ENCODE results near the gene YY2. TPM values are rescaled to one million over a fixed set of nuclear protein-coding genes. Genes with fewer than 3 reads are reported as not detected.
"Not testable (repeated sequence)": the region's sequence is repeated elsewhere in the genome, so short reads cannot be mapped to it uniquely, and the experiment has no call there.

The YY2 gene
- total RNA-seq = 2.1 TPM

DNA sequence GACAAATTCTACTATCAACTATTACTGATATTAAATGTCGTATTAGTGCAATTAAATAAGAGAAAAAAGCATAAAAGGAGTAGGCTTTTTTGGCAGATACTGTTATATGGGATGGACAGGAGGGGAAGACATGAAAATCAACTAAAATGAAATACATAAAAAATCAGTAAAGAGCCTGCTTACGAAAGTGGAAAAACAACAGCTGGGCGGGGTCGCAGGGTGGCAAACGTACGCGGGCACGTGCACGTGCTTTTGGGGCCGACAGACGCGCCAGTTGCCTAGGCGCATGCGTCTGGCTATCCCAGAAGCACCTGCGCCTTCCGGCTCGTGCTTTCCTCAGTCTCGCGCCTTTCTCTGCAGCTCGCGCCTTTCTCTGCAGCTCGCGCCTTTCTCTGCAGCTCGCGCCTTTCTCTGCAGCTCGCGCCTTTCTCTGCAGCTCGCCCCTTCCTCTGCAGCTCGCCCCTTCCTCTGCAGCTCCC lies at the start of gene YY2:
Gene YY2 (plus strand): TSS at position 51 of the 479 bp plus-strand sequence. CDS start 498 bp downstream, outside the sequence.
- intact Hi-C loops (cut with DNase I) = no loop called here

GRCh38 chrX:21806691-21807090 lies 49.1 kb upstream of the YY2 start:
- DNase-seq (ENCODE audit: low spot score) (no peak), ATAC-seq (no peak)
- intact Hi-C loops (cut with DNase I) = no loop called here

More for the DNA sequence above, at the start of gene YY2:
- DNase-seq (ENCODE audit: low spot score) = no peak
- no peak for ATAC-seq

DNA sequence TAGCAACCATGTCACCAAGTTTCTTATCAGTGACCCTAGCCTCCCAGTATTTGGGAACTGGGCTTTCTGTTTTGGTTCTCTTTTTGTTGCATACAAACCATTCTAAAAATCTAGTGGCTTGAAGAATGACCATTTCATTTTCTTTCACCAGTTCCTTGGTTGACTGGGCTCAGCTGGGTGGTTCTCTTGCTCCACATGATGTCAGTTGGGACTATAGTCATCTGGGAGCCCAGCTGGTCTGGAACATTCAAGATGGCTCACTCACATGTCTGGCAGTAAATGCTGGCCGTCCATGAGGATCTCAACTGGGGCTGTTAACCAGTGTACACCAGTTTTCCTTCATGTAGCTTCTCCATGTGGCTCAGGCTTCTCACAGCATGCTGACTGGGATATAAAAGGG lies 44.0 kb upstream of the YY2 start:
- ATAC-seq = no peak
- DNase-seq (ENCODE audit: low spot score) = no peak
- intact Hi-C loops (cut with DNase I) = no loop called here

GRCh38 chrX:21812628-21813027 lies 43.2 kb upstream of the YY2 start:
- intact Hi-C loops (cut with DNase I) = no loop called here
- ATAC-seq (no peak), DNase-seq (ENCODE audit: low spot score) (no peak)

GRCh38 chrX:21813612-21814368 lies 42.0 kb upstream of the YY2 start:
- ATAC-seq (no peak), DNase-seq (ENCODE audit: low spot score) (no peak)
- intact Hi-C loops (cut with DNase I) = no loop called here

DNA sequence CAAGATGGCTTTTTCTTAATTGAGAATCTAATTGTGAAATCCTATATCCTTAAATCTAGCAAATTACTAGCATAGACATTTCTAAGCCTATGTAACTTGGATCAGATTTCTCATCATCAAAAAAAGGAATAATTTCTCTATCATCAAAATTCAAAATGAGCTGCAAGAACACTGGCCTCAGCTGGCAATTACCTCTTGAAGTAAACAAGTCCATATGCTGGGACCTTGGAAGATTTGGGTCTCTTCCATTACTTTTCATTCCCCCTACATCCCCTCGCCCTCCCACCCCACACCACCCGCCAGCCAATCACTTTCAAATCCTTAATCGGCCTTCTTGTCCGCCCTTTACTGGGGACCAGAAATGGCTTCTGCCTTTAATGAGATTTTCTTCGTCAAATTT lies 39.7 kb upstream of the YY2 start:
- ATAC-seq (no peak), DNase-seq (ENCODE audit: low spot score) (no peak)
- intact Hi-C loops (cut with DNase I) = no loop called here

- intact Hi-C loops (cut with DNase I) = loop anchor here (5.0 kb wide), 1 partner anchor 1288 kb away; no protein-coding TSS in a partner anchor
- not testable (repeated sequence) for ATAC-seq; DNase-seq (ENCODE audit: low spot score)
Measured at GRCh38 chrX:21820170-21820569, 35.6 kb upstream of the YY2 start.

DNA sequence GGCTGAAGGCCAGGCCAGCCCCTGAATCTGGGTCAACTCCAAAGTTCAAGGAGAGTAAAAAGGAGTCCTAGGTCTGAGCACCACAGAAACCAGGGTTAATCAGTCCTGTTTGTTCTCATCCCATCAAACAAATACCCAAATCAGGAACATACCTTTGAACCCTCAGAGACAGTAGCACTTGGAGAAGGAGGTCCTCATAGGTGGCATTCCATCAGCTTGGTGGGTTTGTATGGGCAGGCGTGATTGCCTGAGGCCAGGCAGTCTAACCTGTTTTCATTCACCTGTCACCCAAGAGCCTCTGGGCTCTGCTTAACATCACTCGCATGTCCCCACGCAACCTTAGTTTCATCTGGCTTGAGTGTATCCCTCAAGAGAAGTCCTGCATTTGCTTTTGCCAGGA lies 33.9 kb upstream of the YY2 start:
- no peak for DNase-seq (ENCODE audit: low spot score)
- intact Hi-C loops (cut with DNase I) = loop anchor here (5.0 kb wide), 1 partner anchor 1290 kb away; no protein-coding TSS in a partner anchor
- no peak for ATAC-seq

GRCh38 chrX:21831496-21831895 lies 24.3 kb upstream of the YY2 start:
- intact Hi-C loops (cut with DNase I) = no loop called here
- DNase-seq (ENCODE audit: low spot score) (no peak), ATAC-seq (no peak)

DNA sequence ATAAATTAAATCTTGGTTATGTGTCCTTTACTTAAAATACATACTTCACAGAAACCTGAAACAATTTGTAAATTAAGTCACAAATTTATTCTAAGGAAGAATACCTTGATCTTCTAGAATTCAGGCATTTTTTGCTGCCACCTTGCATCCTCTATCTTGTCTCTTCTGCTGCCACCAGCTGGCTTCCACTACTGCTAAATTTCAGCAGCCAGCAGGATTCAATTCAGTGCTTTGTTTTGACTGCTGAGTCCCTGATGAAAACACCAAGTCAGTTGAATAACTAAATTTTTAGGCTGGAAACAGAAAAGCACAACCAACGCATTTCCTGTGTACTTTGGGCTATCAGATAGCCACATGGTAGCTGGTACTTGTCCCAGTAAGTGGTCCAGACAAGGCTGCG lies 18.7 kb upstream of the YY2 start:
- DNase-seq (ENCODE audit: low spot score) = no peak
- intact Hi-C loops (cut with DNase I) = no loop called here
- ATAC-seq = no peak

DNA sequence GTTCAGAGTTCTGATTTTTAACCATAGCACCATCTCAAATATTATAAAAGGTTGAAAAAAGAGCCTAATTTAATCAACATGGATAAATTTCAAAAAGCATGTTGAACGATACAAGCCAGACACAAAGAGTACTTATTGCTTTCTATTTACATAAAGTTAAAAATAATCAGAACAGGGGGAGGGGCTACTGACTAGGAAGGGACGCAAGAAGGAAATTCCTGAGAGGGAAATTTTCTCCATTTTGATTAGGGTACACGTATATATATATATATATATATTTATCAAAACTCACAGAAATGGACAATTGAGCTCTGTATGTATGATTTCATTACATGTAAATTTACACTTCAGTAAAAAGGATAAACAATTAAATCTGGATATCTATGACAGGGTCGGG lies 16.9 kb upstream of the YY2 start:
- intact Hi-C loops (cut with DNase I) = no loop called here
- DNase-seq (ENCODE audit: low spot score) (no peak), ATAC-seq (peak; percentile 15)

GRCh38 chrX:21839334-21840192 lies 16.2 kb upstream of the YY2 start, which contains the start of gene MBTPS2:
TSS of gene MBTPS2 (plus strand) at chrX:21839617. CDS start at chrX:21839735, 118 bp downstream.
- ATAC-seq = peak; percentile 96
- DNase-seq (ENCODE audit: low spot score) = peak; percentile 89
- intact Hi-C loops (cut with DNase I) = no loop called here

DNA sequence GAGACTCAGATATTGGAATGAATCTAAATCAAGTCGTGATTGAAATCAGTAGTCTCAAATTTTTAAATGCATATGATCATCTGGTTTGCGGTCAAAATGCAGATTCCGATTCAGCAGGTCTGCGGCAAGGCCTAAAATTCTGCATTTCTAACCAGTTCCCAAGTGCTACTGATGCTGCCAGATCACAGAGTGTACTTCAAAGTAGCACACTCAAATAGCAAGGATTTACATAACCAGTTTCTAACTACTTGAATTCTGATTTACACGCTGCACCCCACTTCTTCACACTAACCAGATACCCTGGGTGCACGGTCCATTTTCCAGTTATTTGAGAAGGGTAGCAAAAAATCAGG lies 15.6 kb upstream of the YY2 start:
- intact Hi-C loops (cut with DNase I) = no loop called here
- DNase-seq (ENCODE audit: low spot score) = no peak
- ATAC-seq = no peak

DNA sequence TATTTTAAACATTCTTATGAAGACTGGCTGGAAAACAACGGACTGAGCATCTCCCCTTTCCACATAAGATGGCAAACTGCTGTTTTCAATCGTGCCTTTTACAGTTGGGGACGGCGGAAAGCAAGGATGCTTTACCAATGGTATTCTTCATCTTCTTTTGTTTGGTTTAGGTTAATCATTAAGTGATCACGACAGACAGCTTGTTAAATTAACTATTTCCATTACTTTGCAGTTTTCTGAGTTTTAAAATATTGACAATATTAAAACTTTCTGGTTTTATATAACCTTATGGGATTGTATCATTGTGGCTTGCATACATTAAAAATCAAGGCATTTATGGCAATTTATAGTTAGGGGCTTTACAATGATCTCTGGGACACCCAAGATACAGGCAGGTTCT lies 12.6 kb upstream of the YY2 start:
- intact Hi-C loops (cut with DNase I) = no loop called here
- DNase-seq (ENCODE audit: low spot score) (no peak), ATAC-seq (no peak)

DNA sequence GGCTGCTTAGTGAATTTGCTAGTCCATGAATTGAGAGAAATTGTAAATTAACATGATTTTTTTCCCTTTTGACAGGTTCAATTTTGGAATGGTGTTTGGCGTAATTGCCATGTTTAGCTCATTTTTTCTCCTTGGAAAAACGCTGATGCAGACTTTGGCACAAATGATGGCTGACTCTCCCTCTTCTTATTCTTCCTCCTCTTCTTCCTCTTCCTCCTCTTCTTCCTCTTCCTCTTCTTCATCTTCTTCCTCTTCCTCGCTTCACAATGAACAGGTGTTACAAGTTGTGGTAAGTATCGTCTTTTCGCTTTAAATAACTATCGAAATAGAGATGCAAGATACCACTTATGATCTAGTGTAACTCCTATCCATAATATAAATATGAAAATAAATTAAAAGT lies 10.7 kb upstream of the YY2 start:
- no peak for ATAC-seq
- no peak for DNase-seq (ENCODE audit: low spot score)
- intact Hi-C loops (cut with DNase I) = no loop called here

DNA sequence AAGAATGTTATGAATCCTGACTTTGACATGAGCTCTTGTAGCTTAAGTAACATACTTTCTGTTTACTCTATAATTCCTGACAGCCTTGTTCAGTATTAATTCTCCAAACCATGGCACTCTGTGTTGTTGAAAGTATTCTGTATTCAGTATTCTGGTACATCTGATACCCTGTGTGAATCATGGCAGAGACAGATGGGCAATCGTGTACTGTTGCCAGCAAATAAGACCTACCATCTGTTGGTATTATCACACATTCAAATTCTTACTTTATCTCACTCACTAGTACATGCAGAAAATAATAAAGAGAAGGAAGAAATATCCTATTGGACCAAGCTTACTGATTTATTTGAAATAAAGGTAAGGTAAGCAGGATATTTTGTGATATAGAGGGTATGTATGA lies 8.4 kb upstream of the YY2 start:
- intact Hi-C loops (cut with DNase I) = no loop called here
- ATAC-seq (no peak), DNase-seq (ENCODE audit: low spot score) (no peak)

DNA sequence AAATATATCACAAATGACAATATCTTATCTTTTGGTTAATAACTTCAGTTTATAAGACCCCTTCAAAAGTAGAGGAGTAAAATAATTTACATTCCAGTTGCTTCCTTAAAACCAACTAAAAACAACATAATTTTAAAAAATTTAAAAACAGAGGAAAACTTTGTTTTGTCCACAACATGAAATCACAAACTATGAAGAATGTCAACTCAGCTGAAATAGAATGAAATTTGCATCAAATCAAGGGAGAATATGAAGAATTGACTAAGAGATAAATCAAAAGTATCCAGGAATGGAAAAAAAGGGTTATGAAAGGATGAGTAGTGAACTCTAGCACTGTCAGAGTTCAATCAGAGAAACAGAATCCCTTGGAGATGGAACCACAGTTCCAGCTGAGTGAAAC lies 2.2 kb upstream of the YY2 start:
- no peak for DNase-seq (ENCODE audit: low spot score)
- intact Hi-C loops (cut with DNase I) = no loop called here
- no peak for ATAC-seq

DNA sequence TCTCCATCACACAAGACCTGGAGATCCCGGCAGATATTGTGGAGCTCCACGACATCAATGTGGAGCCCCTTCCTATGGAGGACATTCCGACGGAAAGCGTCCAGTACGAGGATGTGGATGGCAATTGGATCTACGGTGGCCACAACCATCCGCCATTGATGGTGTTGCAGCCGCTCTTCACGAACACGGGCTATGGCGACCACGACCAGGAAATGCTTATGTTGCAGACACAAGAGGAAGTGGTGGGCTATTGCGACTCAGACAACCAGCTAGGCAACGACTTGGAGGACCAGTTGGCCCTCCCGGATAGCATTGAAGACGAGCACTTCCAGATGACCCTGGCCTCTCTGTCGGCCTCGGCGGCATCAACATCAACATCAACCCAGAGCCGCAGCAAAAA lies 717 bp downstream of the YY2 start:
- intact Hi-C loops (cut with DNase I) = no loop called here
- DNase-seq (ENCODE audit: low spot score) = no peak
- ATAC-seq = no peak

DNA sequence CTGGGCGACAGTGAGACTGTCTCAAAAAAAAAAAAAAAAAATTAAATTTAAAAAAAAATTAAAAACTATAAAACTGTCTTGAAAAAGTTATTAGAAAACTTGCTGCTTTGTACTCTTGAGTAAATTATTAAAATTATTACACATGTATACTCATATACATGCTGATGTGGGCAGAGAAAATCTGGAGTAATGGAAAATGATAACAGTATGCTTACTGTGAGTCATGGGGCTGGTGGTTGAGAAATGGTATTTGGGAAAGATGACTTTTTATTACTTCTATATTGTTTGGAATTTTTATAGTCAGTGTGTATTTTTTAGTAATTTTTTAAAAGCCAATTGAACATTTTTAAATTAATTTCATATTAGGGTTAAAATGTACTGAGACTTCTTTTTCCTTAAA lies 7.5 kb downstream of the YY2 start:
- intact Hi-C loops (cut with DNase I) = no loop called here
- no peak for ATAC-seq
- DNase-seq (ENCODE audit: low spot score) = no peak

DNA sequence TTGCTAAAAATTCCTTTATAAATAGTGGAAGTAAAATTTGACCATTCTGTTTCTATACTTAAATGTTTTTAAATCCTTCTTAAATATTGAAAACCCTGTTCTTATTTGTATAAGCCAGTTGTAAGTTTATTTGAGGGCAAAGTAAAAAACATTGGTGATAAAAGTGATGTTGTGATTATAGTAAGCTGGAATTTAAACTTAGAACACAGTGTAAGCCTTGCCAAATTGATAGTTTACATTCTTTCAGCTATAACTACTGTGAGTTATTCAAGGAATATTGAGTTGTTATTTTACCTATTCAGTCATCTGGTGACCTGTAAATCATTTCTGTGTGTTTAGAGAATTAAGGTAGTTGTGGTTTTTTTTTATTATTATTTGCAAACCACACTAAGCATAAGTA lies 9.6 kb downstream of the YY2 start:
- intact Hi-C loops (cut with DNase I) = no loop called here
- no peak for DNase-seq (ENCODE audit: low spot score)
- no peak for ATAC-seq

All from sciatic nerve (tissue), 2 donors.